Heart right ventricle (tissue), 16 donors: ENCODE data around the gene PPM1A. TPM values are rescaled to one million over a fixed set of nuclear protein-coding genes. Genes with fewer than 3 reads are reported as not detected.

Source experiments
- ATAC-seq, 8 donors: fragments of 200-7000 bp; cut with Tn5 transposase; one replicate each; pipeline ENCODE4 v1.9.1; 2020; ENCODE audit warnings: mild to moderate bottlenecking in 8 of 8, moderate library complexity in 8 of 8, moderate number of reproducible peaks in 1 of 8
- DNase-seq, 2 donors: peaks; one replicate each; pipeline ENCODE4 v3.0.0-alpha.2; 2020
- H3K27ac ChIP-seq, 10 donors: fragments of 200-600 bp; sonication (generic) in 2 of 10; one replicate each; pipeline versions ENCODE4 v1.5.0 to v1.8.0; 2020 to 2022; ENCODE audit warnings: mild to moderate bottlenecking in 3 of 10
- H3K27me3 ChIP-seq, 7 donors: fragments of 200-600 bp; one replicate each; pipeline ENCODE4 v1.8.0; 2021 to 2022; ENCODE audit warnings: mild to moderate bottlenecking in 2 of 7
- H3K36me3 ChIP-seq, 9 donors: fragments of 200-600 bp; sonication (generic) in 1 of 9; one replicate each; pipeline versions ENCODE4 v1.5.0 to v1.8.0; 2020 to 2022; ENCODE audit warnings: mild to moderate bottlenecking in 2 of 9
- H3K4me1 ChIP-seq, 9 donors: fragments of 200-600 bp; sonication (generic) in 1 of 9; one replicate each; pipeline versions ENCODE4 v1.5.0 to v1.8.0; 2020 to 2022; ENCODE audit warnings: mild to moderate bottlenecking in 4 of 9
- H3K4me3 ChIP-seq, 10 donors: fragments of 200-600 bp; sonication (generic) in 2 of 10; one replicate each; pipeline versions ENCODE4 v1.5.0 to v1.8.0; 2020 to 2022; ENCODE audit warnings: mild to moderate bottlenecking in 7 of 10, moderate library complexity in 2 of 10
- H3K9me3 ChIP-seq, 11 donors: fragments of 200-600 bp in 10 of 11; sonication (generic) in 2 of 11; one replicate each; pipeline versions ENCODE4 v1.5.0 to v1.8.0; 2013 to 2022; ENCODE audit warnings: mild to moderate bottlenecking in 2 of 11, control low read depth in 1 of 11, moderate library complexity in 1 of 11
- CTCF ChIP-seq, 9 donors: fragments of 200-600 bp; sonication (generic) in 2 of 9; IDR thresholded peaks; one replicate each; pipeline versions ENCODE4 v1.5.0 to v1.8.0; 2021 to 2022; ENCODE audit warnings: antibody characterized with exemption in 9 of 9, mild to moderate bottlenecking in 5 of 9, moderate library complexity in 1 of 9
- WGBS, 2 donors: extraction: QIAGEN DNeasy Blood & Tissue Kit; methylation state at CpG; one replicate each; pipeline ENCODE4 v1.1.7; 2013; ENCODE audit warnings: inconsistent platforms in 1 of 2; 5-methylcytosine and 5-hydroxymethylcytosine counted together
- intact Hi-C, 10 donors: fragments of 100-400 bp; cut with DNase I; formaldehyde crosslinking; loops; one replicate each; pipeline versions ENCODE4 v1.11.1 to v1.14.2; 2022
- polyA plus RNA-seq, 2 donors: library from polyadenylated mRNA; stranded (reverse); fragments of 200-250 nt; gene quantifications; one replicate each; pipeline ENCODE4 v1.2.3, GENCODE V29; 2013
- total RNA-seq, 10 donors: library from RNA; stranded (reverse); fragmentation: NEBNext Ultra II Directional in 3 of 10; extraction: Animal tissue kit (Norgen Biotek cat#: 25700) in 3 of 10; gene quantifications; one replicate each; pipeline versions ENCODE4 v1.2.1 to v1.2.4, GENCODE V29; 2021 to 2023
- donor health status: Arrhythmogenic right ventricular cardiomyopathy.
- donor health status: ischemic (EF 13 %, LVEDD 7.1; RV severe dilation, severe dysfunction).
- donor health status: healthy with polysubstance abuse.
- donor health status: DM: no; HTN: yes; CAD: no.
- donor health status: DM: no; HTN: no; CAD: no.
- donor health status: ischemic (EF 25% LVEDD 6.9; RV normal size, moderate dysfunction).
- donor health status: ischemic (EF 25% LVEDD 5.7; RV mildly dilated, moderate dysfunction).
- donor health status: healthy.
- donor health status: DM: yes; HTN: yes; CAD: no.
- donor health status: Ischemic cardiomyopathy.
- donor health status: ischemic (EF 35%, LVEDD 5.7; RV mildly dilated, moderate dysfunction).
- donor health status: nonischemic (EF 11% LVEDD 7.7; RV severe dilation, severe dysfunction).
- donor health status: DM: yes; HTN: yes; CAD: no.
- donor health status: PGD.
- donor health status: ischemic (EF 29% LVEDD 5.4; RV normal size, mild dysfunction).
- donor health status: nonischemic (EF 23%, LVEDD 6.1; RV moderate dilation, normal function).

The PPM1A gene
- total and polyA plus RNA-seq, 12 donors, result 27.0 to 122 (median 98.1) TPM

GRCh38 chr14:60332869-60333268, 83.8 kb downstream of the PPM1A start:
- Histone ChIP-seq H3K4me3 (no peak overlapping the region), H3K4me1 (peaks cover 0 to 15% (median 3%) of the 10 kb centered on the region in 9 donors), H3K27ac (no peak overlapping the region), H3K27me3 (peaks cover 0 to 29% (median 8%) of the 10 kb centered on the region in 7 donors), H3K36me3 (no peaks in the 10 kb centered on the region), H3K9me3 (no peaks in the 10 kb centered on the region)
- 59 to 63% methylated on average over 5 of the region's 5 CpGs for WGBS, 2 donors
- DNase-seq, result no peak
- no peak for TF ChIP-seq CTCF (IDR thresholded peaks at IDR 0.05)
- no peak for ATAC-seq
- intact Hi-C loops, result loop anchor here in 1 of 10 donors (10.0 kb wide), 1 partner anchor 138 kb away; no protein-coding TSS in a partner anchor

GRCh38 chr14:60339571-60339970, 90.5 kb downstream of the PPM1A start:
- Histone ChIP-seq H3K27ac (no peak overlapping the region), H3K4me3 (no peak overlapping the region), H3K4me1 (no peaks in the 10 kb centered on the region), H3K9me3 (no peaks in the 10 kb centered on the region), H3K27me3 (peaks cover 0 to 10% (median 0%) of the 10 kb centered on the region in 7 donors), H3K36me3 (no peaks in the 10 kb centered on the region)
- TF ChIP-seq CTCF (IDR thresholded peaks at IDR 0.05), result no peak
- 80 to 88% methylated on average over 2 of the region's 2 CpGs for WGBS, 2 donors
- ATAC-seq, result no peak
- intact Hi-C loops, result loop anchor here in 1 of 10 donors (10.0 kb wide), 1 partner anchor 145 kb away; no protein-coding TSS in a partner anchor
- DNase-seq, result no peak

- intact Hi-C loops, result no loop called here
- no peak for ATAC-seq
- no peak for TF ChIP-seq CTCF (IDR thresholded peaks at IDR 0.05)
- H3K27ac ChIP-seq, result no peak overlapping the region
- H3K36me3 ChIP-seq, result no peaks in the 10 kb centered on the region
- no peaks in the 10 kb centered on the region for H3K4me1 ChIP-seq
- WGBS, 2 donors, result 77 to 84% methylated on average over 6 of the region's 6 CpGs
- no peak overlapping the region for H3K4me3 ChIP-seq
- H3K27me3 ChIP-seq, result peaks cover 0 to 4% (median 0%) of the 10 kb centered on the region in 7 donors
- no peaks in the 10 kb centered on the region for H3K9me3 ChIP-seq
- DNase-seq, result no peak
Measured at GRCh38 chr14:60343571-60344071, 94.6 kb downstream of the PPM1A start.

- Histone ChIP-seq H3K36me3 (no peaks in the 10 kb centered on the region), H3K4me1 (no peaks in the 10 kb centered on the region), H3K27me3 (peaks cover 0 to under 1% (median 0%) of the 10 kb centered on the region in 7 donors), H3K27ac (no peak overlapping the region), H3K4me3 (no peak overlapping the region), H3K9me3 (no peaks in the 10 kb centered on the region)
- DNase-seq (no peak), ATAC-seq (no peak)
- no peak for TF ChIP-seq CTCF (IDR thresholded peaks at IDR 0.05)
- intact Hi-C loops, result loop anchor here in 2 of 10 donors (5.0 kb wide), 2 partner anchors 218 to 908 kb away; no protein-coding TSS in a partner anchor
- 73 to 82% methylated on average over 2 of the region's 2 CpGs for WGBS, 2 donors
Measured at GRCh38 chr14:60344751-60345150, 95.7 kb downstream of the PPM1A start.
